Progenitor cell of endocrine pancreas (in vitro differentiated cells): Measurements from ENCODE around the gene KRTAP19-3. TPM values are rescaled to one million over a fixed set of nuclear protein-coding genes. Genes with fewer than 3 reads are reported as not detected.
"Not testable (repeated sequence)": the region's sequence is repeated elsewhere in the genome, so short reads cannot be mapped to it uniquely, and the experiment has no call there.

Experiments
- DNase-seq: peaks from one replicate; pipeline ENCODE4 v3.0.0; 2021; ENCODE audit warnings: low spot score; ENCODE audit not compliant: unreplicated experiment
- H3K27ac Mint-ChIP-seq: 2 replicates; pipeline ENCODE4 v1.8.0; 2021; ENCODE audit warnings: mild to moderate bottlenecking, moderate library complexity, mixed read lengths
- H3K27me3 Mint-ChIP-seq: 2 replicates; pipeline ENCODE4 v1.8.0; 2021; ENCODE audit warnings: mixed read lengths
- H3K36me3 Mint-ChIP-seq: 2 replicates; pipeline ENCODE4 v1.8.0; 2022; ENCODE audit warnings: mixed read lengths; ENCODE audit not compliant: insufficient read depth
- H3K4me1 Mint-ChIP-seq: 2 replicates; pipeline ENCODE4 v1.8.0; 2021; ENCODE audit warnings: low read depth, mixed read lengths
- H3K4me3 Mint-ChIP-seq: 2 replicates; pipeline ENCODE4 v1.8.0; 2021; ENCODE audit warnings: low read depth, mild to moderate bottlenecking, moderate library complexity, mixed read lengths
- H3K9me3 Mint-ChIP-seq: 2 replicates; pipeline ENCODE4 v1.8.0; 2021; ENCODE audit warnings: low read depth, mixed read lengths
- long read RNA-seq: library from polyadenylated mRNA; unstranded; transcript quantifications from one replicate; pipeline ENCODE4 v2.0.0, GENCODE V29; 2020
- total RNA-seq: library from RNA; stranded (reverse); gene quantifications from 2 replicates; pipeline ENCODE4 v1.2.1, GENCODE V29; 2021
- TF ChIP-seq, protein P1 (sequence below): fragments of 200-600 bp; sonication (generic); IDR thresholded peaks from one replicate; pipeline ENCODE4 v1.5.0; 2021; ENCODE audit warnings: antibody characterized with exemption, mild to moderate bottlenecking; ENCODE audit not compliant: unreplicated experiment

The KRTAP19-3 gene
- total RNA-seq = not detected in 2 replicates
- long read RNA-seq = 0 reads

DNA sequence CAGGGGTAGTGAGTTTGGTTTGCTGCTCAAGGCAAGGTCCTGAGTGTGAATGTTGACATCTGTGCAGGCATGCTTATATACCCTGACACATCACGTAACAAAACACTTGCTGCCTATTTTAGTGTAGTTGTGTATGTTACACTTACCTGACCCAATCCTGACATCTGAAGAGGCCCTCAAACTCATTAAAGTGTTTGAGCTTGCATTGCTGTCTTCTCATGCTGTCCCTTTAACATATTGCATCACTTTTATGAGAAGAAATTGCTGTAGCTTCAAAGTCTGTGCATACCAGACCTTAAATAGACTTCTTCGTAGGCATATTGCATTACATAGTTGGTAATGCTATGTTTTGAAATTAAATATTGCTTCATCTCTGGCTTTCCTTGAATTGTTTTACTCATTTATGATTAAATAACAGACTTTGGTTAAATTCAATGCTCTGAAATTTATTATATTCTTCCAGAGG, at the start of gene KRTAP19-3:
Gene KRTAP19-3 (minus strand): TSS at position 51 of the 466 bp plus-strand sequence. CDS start 56 bp downstream, outside the sequence.
- TF ChIP-seq, protein P1, sequence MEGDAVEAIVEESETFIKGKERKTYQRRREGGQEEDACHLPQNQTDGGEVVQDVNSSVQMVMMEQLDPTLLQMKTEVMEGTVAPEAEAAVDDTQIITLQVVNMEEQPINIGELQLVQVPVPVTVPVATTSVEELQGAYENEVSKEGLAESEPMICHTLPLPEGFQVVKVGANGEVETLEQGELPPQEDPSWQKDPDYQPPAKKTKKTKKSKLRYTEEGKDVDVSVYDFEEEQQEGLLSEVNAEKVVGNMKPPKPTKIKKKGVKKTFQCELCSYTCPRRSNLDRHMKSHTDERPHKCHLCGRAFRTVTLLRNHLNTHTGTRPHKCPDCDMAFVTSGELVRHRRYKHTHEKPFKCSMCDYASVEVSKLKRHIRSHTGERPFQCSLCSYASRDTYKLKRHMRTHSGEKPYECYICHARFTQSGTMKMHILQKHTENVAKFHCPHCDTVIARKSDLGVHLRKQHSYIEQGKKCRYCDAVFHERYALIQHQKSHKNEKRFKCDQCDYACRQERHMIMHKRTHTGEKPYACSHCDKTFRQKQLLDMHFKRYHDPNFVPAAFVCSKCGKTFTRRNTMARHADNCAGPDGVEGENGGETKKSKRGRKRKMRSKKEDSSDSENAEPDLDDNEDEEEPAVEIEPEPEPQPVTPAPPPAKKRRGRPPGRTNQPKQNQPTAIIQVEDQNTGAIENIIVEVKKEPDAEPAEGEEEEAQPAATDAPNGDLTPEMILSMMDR = no peak
- no peak within 1 kb of the TSS for H3K4me3 Mint-ChIP-seq
- no peaks in the 10 kb centered on the region for H3K36me3 Mint-ChIP-seq
- no peak for DNase-seq
- H3K9me3 Mint-ChIP-seq = peaks cover 9% of the 10 kb centered on the region
- no peak within 1 kb of the TSS for H3K27ac Mint-ChIP-seq
- no peaks in the 10 kb centered on the region for H3K27me3 Mint-ChIP-seq
- H3K4me1 Mint-ChIP-seq = no peaks in the 10 kb centered on the region

DNA sequence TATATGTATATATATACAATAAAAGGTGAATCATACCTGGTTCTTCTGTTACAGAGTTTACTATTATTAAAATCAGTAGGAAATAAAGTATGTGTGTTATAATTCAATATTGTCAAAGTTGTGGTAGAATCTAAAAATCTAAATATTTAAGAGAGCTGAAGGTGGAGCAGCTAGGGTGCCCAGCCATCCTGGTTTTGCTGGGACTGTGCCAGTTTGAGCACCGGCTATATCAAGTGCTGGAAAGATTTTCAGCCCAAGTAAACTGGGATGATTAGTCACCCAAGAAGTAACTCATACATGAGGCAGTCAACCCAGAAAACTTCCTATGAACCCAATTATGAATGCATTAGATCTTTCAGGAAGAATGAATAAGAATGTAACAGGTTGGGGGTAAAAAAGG, 27.1 kb upstream of the KRTAP19-3 start:
- no peaks in the 10 kb centered on the region for H3K4me1 Mint-ChIP-seq
- H3K27ac Mint-ChIP-seq = no peak overlapping the region
- peaks cover 3% of the 10 kb centered on the region for H3K9me3 Mint-ChIP-seq
- no peak overlapping the region for H3K4me3 Mint-ChIP-seq
- TF ChIP-seq, protein P1 = no peak
- H3K36me3 Mint-ChIP-seq = no peaks in the 10 kb centered on the region
- no peaks in the 10 kb centered on the region for H3K27me3 Mint-ChIP-seq
- DNase-seq = no peak

DNA sequence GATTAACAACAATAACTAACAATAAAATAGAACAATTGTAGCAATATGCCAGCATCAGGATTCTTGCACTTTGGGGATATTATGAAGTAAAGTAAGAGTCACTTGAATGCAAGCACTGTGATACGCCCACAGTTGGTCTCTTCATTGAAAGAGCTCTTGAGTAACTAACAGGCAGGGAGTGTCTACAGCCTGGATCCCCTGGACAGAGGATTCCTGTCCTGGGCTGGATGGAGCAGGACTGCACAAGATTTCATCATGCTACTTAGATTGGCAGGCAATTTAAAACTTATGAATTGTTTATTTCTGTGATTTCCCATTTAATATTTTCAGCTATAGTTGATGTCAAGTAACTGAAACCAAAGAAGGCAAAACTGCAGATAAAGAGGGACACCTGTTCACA, 23.9 kb upstream of the KRTAP19-3 start:
- no peaks in the 10 kb centered on the region for H3K4me1 Mint-ChIP-seq
- no peak overlapping the region for H3K27ac Mint-ChIP-seq
- no peaks in the 10 kb centered on the region for H3K36me3 Mint-ChIP-seq
- H3K4me3 Mint-ChIP-seq = no peak overlapping the region
- no peak for DNase-seq
- TF ChIP-seq, protein P1 = no peak
- peaks cover 3% of the 10 kb centered on the region for H3K9me3 Mint-ChIP-seq
- H3K27me3 Mint-ChIP-seq = no peaks in the 10 kb centered on the region

DNA sequence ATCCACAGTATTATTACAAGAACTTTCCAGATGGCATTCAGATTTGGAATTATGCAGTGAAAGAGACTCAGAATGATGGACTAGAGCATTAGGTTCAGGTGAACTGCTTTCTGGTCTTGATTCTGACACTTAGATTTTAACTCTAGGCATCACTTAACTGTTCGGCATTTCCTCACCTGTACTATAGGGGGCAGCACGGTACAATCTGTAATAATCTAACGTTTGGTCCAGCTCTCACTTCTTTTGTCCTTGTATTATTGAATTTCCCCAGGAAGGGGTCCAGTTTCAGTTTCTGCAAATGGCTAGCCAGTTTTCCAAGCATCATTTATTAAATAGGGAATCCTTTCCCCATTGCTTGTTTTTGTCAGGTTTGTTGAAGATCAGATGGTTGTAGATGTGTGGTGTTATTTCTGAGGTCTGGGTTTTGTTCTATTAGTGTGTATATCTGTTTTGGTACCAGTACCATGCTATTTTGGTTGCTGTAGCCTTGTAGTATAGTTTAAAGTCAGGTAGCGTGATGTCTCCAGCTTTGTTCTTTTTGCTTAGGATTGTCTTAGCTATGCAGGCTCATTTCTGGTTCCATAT, 13.9 kb upstream of the KRTAP19-3 start:
- not testable (repeated sequence) for H3K27ac Mint-ChIP-seq, H3K9me3 Mint-ChIP-seq, DNase-seq, H3K27me3 Mint-ChIP-seq, H3K4me1 Mint-ChIP-seq, H3K36me3 Mint-ChIP-seq, H3K4me3 Mint-ChIP-seq
- TF ChIP-seq, protein P1 = peak; percentile 61

DNA sequence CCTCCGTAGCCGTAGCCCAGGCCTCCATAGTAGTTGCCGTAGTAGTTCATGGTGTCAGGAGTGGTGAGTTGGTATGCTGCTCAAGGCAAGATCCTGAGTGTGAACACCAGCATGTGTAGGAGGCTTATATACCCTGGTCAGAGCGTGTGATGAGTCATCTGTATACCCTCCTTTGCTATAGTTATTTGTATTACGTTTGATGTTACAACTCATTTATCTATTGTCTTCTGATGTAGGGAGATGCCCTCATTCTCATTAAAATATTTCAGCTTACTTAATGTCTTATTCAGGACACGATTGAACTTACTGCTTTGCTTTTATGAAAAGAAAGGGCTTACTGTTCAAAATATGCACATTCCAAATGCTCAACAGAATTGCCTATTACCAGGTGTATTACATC, 10.2 kb upstream of the KRTAP19-3 start, which contains the start of gene KRTAP19-5:
Gene KRTAP19-5 (minus strand): TSS at position 101 of the 400 bp plus-strand sequence. CDS start 51 bp downstream, at position 50.
- Mint-ChIP-seq H3K27me3 (no peaks in the 10 kb centered on the region), H3K4me1 (no peaks in the 10 kb centered on the region), H3K36me3 (no peaks in the 10 kb centered on the region), H3K27ac (no peak within 1 kb of the TSS), H3K4me3 (no peak within 1 kb of the TSS), H3K9me3 (no peaks in the 10 kb centered on the region)
- TF ChIP-seq, protein P1 = no peak
- DNase-seq = no peak
